SHP77 (cell line): ENCODE measurements around the gene MATCAP1.

Experiments used
- DNase-seq, 2 experiments: peaks; one replicate each; lab custom pipeline; 2025; lab: John Stamatoyannopoulos, UW

Gene MATCAP1

DNA sequence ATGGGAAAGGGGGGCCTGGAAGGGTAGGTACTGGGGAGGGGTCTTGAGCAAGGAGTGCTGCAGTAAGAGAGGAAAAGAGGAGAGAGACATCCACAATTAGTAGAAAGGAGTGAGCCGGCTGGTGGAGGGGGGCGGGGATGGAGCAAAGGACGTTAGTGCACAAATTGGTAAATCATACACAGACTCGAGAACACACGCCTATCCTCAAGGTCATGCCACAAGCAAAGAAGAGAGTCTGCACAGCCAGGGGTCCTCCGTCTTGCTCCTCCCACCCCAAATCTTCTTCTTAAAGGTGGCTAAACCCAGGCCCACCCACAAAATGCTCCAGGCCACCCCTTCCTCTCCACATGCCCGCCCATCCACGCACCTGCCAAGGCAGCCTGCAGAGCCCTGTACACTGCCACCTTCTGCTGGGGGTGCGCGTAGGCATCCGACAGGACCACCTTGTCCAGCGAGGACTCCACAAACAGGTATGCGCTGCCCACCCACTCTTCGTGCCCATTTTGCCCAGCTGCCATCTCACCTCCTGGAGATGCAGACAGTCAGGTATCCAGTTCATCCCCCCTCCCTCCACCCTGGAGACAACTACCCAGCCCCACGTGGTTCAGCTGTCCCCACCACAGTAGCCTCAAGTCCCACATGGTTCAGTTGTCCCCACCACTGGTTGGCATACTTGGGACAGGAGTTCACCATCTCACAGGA is 27.5 kb downstream of the MATCAP1 start:
- no peak for DNase-seq

DNA sequence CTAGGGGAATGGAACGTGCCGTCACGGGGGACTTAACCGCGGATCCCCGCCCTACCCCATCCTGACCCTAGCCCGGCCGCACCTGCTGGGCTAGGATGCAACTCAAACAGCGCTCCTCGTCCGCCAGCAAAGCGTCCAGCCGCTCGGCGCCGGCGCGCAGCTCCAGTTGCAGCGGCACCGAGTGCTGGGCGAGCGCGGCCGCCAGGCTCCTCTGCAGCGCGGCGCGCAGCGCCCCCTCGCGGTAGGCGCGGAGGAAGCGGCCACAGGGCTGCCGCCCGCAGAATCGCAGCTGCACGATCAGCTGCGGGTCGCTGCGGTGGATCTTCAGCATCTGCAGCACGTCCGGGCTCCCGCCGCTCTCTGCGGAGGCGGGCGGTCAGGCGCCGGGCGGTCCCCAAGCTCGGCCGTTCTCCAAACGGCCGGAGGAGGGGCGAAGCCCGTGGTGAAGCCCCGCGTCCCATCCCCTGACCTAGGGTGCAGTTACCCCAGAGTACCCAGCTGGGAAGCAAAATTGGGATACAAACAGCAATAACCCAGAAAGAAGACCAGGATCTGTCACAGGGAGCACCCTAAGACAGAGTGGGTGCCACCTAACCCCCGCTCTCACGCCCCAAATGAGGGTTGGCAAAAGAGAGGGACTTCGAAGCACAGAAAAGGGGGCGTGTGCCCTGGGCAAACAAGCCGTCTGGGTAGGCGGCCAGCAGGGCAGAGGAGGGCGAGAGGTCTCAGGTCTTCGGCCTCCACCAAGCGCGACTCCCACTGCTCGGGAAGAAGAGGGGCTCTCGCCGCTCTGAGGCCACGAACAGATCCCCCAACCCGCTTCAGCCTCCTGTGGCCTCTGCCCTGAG is 28.2 kb downstream of the MATCAP1 start:
- DNase-seq, result peak; percentile 72 to 74

DNA sequence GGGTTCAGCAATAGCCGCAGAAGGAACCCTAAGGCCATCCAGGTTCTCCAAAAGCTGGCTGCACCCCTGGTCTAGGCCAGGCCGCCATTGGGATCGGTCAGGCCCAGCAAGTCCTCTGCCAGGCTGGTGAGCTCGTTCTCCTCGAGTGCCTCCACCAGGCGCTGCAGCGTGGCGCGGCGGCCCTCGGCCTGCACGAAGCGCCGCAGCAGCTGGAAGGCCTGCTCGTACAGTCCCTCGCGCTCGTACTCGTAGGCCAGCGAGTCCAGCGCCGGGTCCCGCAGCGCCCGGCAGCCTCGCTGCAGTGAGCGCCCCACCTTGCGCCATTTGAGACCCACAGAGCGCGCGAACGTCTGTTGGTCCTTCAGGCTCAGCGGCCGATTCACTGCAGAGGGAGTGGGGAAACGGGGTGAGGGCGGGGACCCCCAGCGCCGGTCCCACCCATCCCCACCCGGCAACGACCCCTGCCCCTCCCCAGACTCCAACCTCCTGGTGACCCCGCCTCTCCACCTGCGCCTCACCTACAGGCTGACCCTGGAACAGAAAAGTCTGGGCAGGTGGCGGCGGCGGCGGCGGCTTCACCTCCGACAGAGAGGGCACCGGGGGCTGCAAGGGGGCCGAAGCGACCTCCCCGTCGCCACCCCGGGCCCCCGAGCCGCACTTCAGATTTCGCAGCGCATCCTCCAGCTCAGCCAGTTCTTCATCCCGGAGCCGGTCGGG is 29.0 kb downstream of the MATCAP1 start:
- no peak for DNase-seq

DNA sequence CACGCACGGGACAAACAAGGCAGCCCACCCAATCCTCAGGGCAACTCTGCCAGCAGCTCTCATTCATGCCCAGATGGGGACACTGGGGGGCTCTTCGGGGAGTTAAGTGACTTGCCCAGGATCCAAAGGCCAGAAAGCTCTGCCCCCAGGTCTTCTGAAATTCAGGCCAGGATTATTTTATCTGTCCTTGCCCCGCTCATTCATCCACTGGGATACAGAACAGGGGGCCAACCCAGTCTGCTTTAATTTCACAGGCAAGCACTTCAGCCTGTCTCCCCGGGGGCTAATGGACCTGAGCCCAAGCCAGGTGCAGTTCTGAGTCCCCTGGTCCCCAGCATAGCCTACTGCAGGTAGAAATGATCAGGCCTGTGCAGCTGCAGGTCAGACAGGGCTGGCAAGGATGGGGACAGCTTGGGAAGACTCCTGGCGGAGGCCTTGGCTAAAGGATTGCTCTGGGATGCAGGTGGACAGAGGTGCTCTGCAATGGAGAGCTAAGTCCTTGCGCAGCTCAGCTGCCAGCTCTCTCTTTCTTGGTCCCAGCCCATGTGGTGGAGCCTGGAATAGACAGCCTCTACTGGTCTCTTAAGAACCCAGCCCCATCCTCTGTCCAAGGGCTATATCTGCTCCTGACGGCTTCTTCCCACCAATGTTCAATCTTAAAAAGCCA is 32.2 kb downstream of the MATCAP1 start:
- no peak for DNase-seq

DNA sequence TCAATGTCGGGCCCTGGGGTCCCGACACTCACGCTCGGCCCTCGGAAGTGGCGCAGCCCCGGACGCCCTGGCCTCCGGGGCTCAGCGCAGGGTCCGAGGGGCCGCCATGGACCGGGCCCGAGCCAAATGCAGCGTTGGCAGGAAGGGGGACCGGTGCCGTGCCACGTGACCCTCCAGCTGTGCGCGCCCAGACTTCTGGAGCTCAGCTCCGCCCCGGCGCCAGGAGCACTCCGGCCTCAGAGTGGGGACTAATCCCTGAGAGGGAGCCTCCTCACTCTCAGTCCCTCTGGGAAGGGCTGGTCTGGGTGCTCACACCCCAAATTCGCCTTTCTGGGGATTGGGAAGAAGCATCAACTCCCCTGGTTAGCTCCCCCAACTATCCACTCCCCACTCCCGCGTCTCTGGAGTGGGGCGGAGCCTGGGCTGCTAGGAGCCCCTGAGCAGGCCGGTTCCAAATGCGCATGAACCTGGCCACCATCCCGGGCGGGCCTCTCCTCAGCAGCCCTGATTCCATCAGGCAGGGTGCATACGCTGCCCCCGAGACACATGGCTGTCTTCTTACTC is 32.8 kb downstream of the MATCAP1 start, which contains the start of gene B3GNT9:
TSS of gene B3GNT9 (minus strand) at position 166 of the 564 bp plus-strand sequence. CDS start 513 bp downstream, outside the sequence.
- DNase-seq, result no peak

DNA sequence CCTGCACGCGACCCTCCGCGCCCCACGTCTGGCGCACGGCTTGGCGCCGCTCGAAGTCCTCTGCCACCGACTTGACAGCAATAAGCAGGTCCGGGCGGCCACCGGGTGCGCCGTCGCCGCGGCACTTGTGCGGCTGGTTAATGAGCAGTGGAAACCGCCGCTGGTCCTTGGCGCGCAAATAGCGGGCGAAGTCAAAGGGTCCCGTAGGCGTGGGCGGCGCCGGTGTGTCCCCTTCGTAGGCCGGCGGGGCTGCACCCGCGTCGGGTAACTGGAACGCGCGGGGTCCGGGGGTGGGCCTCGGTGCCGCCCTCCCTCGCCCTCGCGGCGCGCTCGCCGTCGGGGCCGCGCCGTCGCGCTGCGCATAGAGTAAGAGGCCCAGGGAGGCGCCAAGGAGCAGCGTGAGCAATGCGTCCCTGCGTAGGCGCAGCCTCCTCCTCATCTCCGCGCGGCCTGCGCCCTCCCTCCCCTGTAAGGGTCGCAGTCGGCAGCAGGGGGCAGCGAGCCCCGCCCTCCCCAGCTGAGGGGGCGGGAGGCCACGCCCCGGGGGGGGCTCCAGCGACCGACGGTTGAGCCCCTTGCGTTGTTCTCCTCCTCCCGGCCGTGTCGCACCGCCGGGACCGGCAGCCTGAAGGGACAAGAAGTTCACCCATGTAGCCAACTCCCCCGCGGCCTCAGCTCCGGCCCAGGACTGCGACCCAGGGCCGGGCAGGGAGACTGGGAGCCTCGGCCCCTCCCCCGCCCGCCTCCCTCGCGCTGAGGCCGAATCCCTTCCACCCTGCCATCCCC is 33.5 kb downstream of the MATCAP1 start:
- DNase-seq, result no peak

DNA sequence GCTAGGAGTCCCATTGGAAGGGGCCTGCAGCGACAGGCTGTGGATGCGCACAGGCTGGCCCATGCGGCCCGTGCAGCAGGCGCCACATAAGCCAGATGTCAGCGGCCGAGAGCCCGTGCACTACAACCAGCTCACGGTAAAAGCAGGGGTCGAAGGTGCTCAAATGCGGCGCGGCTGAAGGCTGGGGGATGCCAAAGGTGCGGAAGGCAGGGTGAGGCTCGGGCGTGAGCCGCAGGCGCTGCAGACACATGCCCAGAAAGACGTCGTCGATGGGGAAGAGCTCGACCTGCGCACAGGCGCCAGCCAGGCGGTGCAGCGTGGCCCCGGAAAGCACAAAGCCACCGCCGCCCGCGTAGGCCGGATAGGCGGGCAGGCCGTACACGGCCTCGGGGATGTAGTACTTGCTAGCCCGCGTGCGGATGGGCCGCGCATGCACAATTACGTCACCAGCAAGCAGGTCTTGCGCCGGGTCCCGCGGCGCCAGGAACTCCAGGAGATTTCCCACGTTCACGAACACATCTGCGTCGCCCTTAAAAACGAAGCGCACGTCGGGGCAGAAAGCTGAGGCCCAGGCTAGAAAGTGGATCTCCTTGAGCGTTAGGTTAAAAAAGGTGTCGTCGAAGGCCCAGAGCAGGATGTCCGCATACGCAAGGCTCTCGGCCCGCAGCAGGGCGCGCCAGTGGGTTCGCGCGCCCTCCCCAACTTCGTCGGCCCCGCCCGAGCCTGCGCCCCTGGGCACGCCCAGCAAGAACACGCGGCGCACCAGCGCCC is 34.3 kb downstream of the MATCAP1 start:
- DNase-seq, result no peak

DNA sequence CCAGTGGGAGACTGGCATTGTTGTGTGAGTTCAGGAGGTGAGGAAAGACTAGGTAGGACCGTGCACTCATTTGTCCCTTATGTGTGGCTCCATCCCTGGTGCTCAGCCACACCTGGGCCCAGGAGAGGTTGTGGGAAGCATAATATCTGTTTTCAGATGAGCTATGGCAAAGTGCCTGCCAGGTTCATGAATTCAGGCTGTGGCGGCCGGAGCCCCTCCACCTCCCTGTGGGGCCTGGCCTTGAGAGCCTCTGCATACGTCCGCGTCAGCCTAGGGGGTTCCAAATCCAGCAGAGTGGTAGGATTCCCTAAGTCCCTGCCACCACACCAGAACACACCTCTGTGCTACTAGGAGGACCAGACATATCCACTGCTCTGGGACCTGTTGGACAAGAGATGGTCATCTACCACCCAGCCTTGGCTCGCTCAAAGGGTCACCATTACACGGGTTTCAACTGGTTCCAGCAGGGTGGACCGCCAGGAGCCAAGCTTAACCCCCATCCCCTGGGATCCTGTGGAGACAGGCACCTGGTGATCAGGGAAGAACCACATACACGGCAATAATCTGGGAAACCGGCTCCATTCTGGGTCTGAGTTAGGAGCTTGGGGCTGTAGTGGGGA is 35.0 kb downstream of the MATCAP1 start:
- DNase-seq, result no peak

DNA sequence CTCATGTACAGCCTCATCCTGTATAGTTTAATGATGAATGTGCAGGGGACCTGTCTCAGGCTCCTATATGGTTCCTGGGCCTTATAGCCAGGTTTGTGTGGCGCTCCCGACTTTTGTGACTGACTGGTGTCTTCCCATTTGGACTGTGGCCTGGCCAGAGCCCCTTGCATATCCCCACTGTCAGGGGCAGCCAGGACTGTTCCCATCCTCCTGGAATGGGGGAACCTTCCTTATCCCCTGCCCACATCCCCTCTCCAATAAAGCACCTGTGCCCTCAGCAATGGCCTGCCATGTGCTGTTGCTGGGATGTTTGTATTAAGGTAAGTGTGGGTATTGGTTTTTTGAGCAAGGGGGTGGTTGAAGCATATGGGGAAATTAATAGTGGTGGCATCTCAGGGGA is 35.5 kb downstream of the MATCAP1 start:
- DNase-seq, result no peak

DNA sequence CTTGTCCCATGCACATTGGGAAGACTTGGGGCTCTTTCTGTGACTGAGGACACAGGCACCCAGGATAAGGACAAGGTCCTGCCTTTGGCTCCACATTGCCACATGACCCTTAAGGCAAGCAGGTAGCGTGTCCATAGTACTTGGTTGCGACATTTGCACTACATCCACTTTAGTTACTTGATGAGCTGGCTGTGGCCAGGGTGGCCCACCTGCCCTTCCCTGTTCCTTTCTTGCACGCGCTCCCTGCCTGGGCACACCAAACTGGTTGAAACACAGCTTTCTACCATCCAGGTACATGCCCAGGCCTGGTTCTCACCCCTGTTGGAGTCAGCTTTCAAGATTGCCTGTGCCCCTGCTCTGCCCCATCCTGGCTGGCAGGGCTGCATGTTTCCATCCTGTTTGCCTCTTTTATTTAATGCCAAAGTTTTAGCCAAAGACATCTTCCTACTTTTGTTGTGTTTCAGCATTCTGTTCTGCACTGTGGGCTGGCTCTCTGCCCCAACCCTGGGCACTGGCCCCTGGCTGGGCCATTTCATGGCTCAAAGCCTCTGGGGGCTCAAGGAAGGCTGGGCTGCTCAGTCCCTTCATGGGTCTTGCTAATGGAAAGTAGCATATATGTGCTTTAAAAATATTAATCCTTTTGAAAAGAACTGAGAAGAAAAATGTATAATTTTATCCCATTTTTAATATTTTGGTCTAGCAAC is 36.2 kb downstream of the MATCAP1 start:
- DNase-seq, result no peak

DNA sequence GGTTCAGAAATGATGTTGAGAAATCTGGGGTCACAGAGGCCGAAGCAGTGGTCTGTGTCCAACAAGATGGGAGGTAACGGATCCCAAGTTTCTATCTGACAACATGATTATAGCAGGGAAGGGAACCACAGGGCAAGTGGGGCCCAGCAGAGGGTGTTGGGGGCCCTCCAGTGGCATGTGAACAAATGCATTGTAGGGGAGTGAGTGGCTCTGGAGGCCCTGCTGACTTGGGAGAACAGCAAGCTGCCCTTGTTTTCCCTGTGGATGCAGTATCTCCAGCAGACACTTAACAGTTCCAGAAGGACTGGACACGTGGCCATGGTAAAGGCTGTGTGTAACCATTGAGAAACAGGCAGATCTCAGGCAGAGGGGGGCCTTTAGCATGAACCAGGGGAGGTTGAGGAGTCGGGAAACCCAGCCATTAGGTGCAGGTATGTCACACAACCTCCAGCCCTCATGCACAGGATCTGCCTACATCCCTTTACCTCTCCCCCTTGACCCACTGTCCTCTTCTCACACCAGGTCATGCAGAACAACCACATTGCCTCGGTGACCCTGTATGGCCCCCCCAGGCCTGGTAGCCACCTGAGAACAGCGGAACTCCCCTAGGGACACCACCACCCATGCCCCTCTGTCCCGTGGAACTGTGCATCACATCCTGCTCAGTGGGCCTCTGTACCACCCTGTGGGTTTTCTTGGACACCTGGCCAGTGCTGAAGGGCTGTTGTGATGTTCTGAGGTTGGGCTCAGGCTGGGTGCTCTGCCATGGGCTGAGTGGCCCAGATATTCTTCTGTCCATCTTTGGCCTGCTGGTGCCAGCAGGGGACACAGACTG is 37.0 kb downstream of the MATCAP1 start:
- no peak for DNase-seq

DNA sequence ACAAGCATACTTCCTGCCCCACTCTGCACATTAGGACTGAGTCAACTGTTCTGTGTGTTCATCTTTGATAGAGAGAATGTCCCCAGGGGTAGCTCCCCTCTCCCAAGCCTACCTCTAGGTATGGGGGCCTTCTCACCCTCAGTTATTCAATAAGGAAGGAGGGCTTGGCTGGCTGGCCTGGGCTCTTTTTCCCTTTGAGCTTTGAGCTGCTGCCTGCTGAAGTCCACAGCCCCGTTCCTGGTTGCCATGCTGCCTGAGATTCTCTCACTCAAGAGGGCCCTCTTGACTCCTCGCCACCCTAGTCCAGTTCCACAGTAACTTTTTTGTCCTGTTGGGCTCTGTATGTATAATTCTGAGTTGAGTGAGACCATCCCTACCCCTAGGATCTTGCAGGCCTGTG is 38.0 kb downstream of the MATCAP1 start:
- no peak for DNase-seq

DNA sequence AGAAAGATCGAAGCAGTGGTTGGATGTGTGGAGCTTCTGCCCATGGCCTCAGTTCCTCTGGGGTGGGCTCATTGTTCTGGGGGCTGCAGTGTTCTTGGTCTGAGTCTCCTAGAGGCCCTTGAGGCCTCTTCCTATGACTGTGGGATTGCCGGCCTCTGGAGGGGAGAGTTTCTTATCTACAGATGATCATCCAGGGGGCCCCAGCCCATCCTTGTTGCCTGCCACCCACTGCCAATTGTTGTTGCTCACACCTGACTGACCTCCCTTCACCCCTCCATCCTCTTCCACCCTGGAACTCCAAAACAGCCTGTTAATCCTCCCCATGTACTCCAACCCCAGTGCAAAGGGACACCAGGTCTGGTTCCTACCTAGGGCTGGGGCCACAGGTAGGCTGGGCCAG is 38.8 kb downstream of the MATCAP1 start:
- DNase-seq, result no peak

DNA sequence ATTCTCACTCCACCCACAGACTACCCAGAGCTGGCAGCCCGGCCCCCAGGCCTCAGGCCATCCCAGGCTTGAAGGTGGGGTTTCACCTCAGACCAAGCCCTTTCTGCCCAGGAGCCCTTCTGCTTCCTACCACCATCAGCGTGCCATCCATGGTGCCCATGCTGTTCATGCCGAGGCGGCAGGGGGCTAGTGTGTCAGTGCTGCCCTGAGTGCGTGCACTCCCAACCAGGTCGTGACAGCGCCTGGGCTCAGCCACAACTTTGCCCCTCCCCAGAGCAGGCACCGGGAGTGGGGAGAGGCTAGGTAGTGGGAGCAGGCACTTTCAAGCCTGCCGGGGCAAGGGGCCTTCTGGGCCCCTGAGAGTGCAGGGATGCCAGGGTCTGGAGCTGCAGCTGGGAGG is 41.4 kb downstream of the MATCAP1 start:
- DNase-seq, result no peak

DNA sequence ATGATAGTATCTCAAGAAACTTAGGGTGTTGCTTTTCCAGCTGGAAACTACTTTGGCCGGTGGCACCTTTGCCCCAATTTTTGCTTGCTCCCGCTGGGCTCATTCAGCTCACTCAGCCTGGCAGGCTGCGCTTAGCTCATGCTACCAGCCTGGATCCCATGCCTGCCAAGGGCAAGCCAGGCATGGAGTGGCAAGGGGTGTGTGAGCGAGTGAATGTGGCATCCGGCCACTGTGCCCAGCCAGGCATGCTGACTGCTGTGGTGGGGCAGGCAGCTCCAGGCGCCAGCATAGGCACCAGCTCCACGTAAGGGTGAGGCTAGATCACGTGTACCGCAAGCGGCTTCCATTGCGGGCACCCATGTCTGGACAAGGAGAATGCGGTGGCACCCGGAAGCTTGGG is 42.4 kb downstream of the MATCAP1 start:
- no peak for DNase-seq

DNA sequence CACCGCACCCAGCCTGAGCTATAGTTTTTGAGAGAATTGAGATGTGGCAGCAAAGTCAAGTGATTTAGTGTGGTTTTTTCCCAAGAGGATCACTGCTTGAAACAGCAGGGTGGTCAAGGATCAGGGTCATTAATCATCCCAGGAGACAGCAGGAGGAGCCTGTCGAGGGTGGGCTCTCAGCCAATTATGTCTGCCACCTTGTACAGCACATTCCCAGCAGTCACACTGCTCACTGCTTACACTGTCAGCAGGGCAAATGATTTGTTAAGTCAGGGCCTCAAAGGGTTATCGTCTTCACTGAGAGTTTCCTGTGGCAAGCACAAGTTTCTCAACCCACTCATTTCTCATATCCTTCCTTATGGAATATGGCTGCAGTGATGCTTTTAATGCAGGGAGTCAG is 46.2 kb downstream of the MATCAP1 start:
- DNase-seq, result no peak

DNA sequence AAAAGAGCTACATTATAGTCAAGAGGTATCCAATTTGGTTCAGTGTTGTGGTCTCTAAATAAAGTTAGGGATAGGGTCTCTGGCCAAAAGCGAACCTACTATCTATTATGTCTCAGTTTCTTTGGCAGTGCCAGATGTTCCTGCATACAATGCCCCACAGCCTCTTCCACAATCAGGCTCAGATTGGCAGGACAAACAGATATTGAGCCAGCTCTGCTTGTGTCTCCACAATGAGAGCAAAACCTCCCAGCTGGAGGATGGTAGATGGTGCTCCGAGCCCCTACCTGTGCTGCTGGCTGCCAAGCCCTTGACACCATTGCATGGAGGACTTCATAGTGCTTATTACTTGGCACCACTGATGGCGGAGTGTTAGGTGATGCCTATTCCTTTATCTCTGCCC is 54.3 kb downstream of the MATCAP1 start:
- DNase-seq, result no peak

DNA sequence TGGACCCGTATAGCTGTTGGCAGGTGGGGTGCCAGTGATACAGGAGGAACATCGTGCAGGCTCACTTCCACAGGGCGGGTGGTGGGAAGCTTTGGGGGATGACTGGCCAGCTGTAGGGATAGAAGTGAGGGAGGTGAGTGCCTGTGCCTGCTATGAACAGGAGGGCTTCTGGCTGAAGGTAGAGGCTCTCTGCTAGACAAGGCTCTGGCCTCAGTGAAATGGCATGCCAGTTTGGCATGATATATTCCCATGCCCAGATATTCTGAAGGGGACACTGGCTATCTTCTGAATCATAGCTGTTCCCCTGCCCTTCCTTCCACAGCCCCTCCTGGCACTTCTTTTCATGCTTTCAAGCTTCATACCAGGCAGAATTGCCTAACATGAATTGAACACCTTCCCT is 54.9 kb downstream of the MATCAP1 start:
- no peak for DNase-seq
